ENCODE data around the gene ACTA2.

- TF ChIP-seq EZH2 (IDR thresholded peaks at IDR 0.05): no peak
- TF ChIP-seq, protein P1, sequence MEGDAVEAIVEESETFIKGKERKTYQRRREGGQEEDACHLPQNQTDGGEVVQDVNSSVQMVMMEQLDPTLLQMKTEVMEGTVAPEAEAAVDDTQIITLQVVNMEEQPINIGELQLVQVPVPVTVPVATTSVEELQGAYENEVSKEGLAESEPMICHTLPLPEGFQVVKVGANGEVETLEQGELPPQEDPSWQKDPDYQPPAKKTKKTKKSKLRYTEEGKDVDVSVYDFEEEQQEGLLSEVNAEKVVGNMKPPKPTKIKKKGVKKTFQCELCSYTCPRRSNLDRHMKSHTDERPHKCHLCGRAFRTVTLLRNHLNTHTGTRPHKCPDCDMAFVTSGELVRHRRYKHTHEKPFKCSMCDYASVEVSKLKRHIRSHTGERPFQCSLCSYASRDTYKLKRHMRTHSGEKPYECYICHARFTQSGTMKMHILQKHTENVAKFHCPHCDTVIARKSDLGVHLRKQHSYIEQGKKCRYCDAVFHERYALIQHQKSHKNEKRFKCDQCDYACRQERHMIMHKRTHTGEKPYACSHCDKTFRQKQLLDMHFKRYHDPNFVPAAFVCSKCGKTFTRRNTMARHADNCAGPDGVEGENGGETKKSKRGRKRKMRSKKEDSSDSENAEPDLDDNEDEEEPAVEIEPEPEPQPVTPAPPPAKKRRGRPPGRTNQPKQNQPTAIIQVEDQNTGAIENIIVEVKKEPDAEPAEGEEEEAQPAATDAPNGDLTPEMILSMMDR (IDR thresholded peaks at IDR 0.05): no peak
These were observed 11.5 kb downstream of the ACTA2 start for GRCh38 chr10:88941026-88941425.
